A549 (cell line): Measurements from ENCODE around the gene ZSWIM3. TPM values are rescaled to one million over a fixed set of nuclear protein-coding genes. Genes with fewer than 3 reads are reported as not detected.

Experiments used
- ATAC-seq, 2 experiments: fragments of 200-7000 bp in 1 of 2; fragments of >200 bp in 1 of 2; cut with Nextera tagmentation in 1 of 2; cut with Tn5 transposase in 1 of 2; 3 replicates each; pipeline versions ENCODE4 v1.8.0 to v1.9.1; 2018 to 2020; ENCODE audit warnings: mild to moderate bottlenecking in 1 of 2, moderate library complexity in 1 of 2
- CTCF ChIA-PET: fragments of 300-600 bp; sonication (Branson Sonifier 250); formaldehyde crosslinking; extraction: SDS; loops from one replicate; lab custom pipeline; 2021; ENCODE audit warnings: antibody characterized with exemption, inconsistent platforms; lab: Yijun Ruan, JAX
- POLR2A ChIA-PET: fragments of 350-600 bp; formaldehyde crosslinking; extraction: SDS; loops from one replicate; lab custom pipeline; 2021; ENCODE audit warnings: antibody characterized with exemption, inconsistent platforms; lab: Yijun Ruan, JAX
- DNase-seq, 2 experiments: peaks; one replicate each; pipeline versions ENCODE4 v3.0.0 to v3.0.0-alpha.2; 2011 to 2016; ENCODE audit warnings: low read depth in 1 of 2, low spot score in 1 of 2
- FAIRE-seq: peaks from 2 replicates; lab custom pipeline; 2011; peaks lifted over from hg19 to GRCh38; lab: Jason Lieb, UNC
- H3K27ac ChIP-seq, 2 experiments: fragments of >200 bp; sonication (Bioruptor Twin); formaldehyde crosslinking; 3 replicates each; pipeline ENCODE4 v1.5.1; 2016 to 2017
- H3K4me1 ChIP-seq: fragments of >200 bp; sonication (Bioruptor Twin); formaldehyde crosslinking; 3 replicates; pipeline ENCODE4 v1.6.1; 2016
- H3K4me2 ChIP-seq: fragments of >200 bp; sonication (Bioruptor Twin); formaldehyde crosslinking; 3 replicates; pipeline ENCODE4 v1.6.1; 2016
- H3K4me3 ChIP-seq: fragments of >200 bp; sonication (Bioruptor Twin); formaldehyde crosslinking; 3 replicates; pipeline ENCODE4 v1.5.1; 2016
- H3K9me3 ChIP-seq: fragments of >200 bp; sonication (Bioruptor Twin); formaldehyde crosslinking; 3 replicates; pipeline ENCODE4 v1.6.1; 2016
- BCL3 ChIP-seq: fragments of >200 bp; sonication (Bioruptor Twin); formaldehyde crosslinking; IDR thresholded peaks from 3 replicates; pipeline ENCODE4 v1.6.1; 2016
- E2F6 ChIP-seq: IDR thresholded peaks from 2 replicates; pipeline ENCODE4 v1.6.1; 2012; ENCODE audit warnings: low read depth, borderline replicate concordance
- EP300 ChIP-seq, 2 experiments: fragments of >200 bp; sonication (Bioruptor Twin); formaldehyde crosslinking; IDR thresholded peaks; 2 replicates in 1 of 2; 3 replicates in 1 of 2; pipeline ENCODE4 v1.6.1; 2016 to 2017
- FOSB ChIP-seq: fragments of 250-450 bp; sonication (Bioruptor Pico); IDR thresholded peaks from 2 replicates; pipeline ENCODE4 v1.5.0; 2020; ENCODE audit warnings: mild to moderate bottlenecking, moderate library complexity
- HMGXB4 ChIP-seq: fragments of 250-450 bp; sonication (Bioruptor Pico); IDR thresholded peaks from 2 replicates; pipeline ENCODE4 v1.5.0; 2021; ENCODE audit warnings: mild to moderate bottlenecking, moderate library complexity, borderline replicate concordance
- JUN ChIP-seq, 2 experiments: fragments of >200 bp; sonication (Bioruptor Twin); formaldehyde crosslinking; IDR thresholded peaks; 2 replicates in 1 of 2; 3 replicates in 1 of 2; pipeline ENCODE4 v1.6.1; 2016 to 2017
- KDM1A ChIP-seq: fragments of 200-600 bp; sonication (generic); IDR thresholded peaks from 2 replicates; pipeline ENCODE4 v1.6.1; 2016; ENCODE audit warnings: low read depth, mild to moderate bottlenecking
- KDM5A ChIP-seq: fragments of 200-600 bp; sonication (generic); IDR thresholded peaks from 2 replicates; pipeline ENCODE4 v1.6.1; 2016; ENCODE audit warnings: antibody characterized with exemption, mild to moderate bottlenecking
- MAX ChIP-seq: IDR thresholded peaks from 2 replicates; pipeline ENCODE4 v1.6.1; 2012
- NPAS2 ChIP-seq: fragments of 250-450 bp; sonication (Bioruptor Pico); IDR thresholded peaks from 2 replicates; pipeline ENCODE4 v1.8.0; 2022; ENCODE audit warnings: mild to moderate bottlenecking, moderate library complexity, borderline replicate concordance
- NR3C1 ChIP-seq: fragments of >200 bp; sonication (Bioruptor Twin); formaldehyde crosslinking; IDR thresholded peaks from 3 replicates; pipeline ENCODE4 v1.6.1; 2017
- PHF8 ChIP-seq: fragments of 200-600 bp; sonication (generic); IDR thresholded peaks from 2 replicates; pipeline ENCODE4 v1.6.1; 2016; ENCODE audit warnings: low read depth, mild to moderate bottlenecking, antibody characterized with exemption, moderate library complexity, borderline replicate concordance
- POLR2A ChIP-seq: IDR thresholded peaks from 2 replicates; pipeline ENCODE4 v1.6.1; 2012; ENCODE audit warnings: mild to moderate bottlenecking, low read length
- REST ChIP-seq: fragments of 200-600 bp; sonication (generic); IDR thresholded peaks from 2 replicates; pipeline ENCODE4 v1.6.1; 2016; ENCODE audit warnings: antibody characterized with exemption, mild to moderate bottlenecking, moderate library complexity
- RNF2 ChIP-seq: fragments of 200-600 bp; sonication (generic); IDR thresholded peaks from 2 replicates; pipeline ENCODE4 v1.6.1; 2016; ENCODE audit warnings: low read depth, mild to moderate bottlenecking, antibody characterized with exemption, moderate library complexity, borderline replicate concordance
- SREBF2 ChIP-seq: fragments of 450-650 bp; IDR thresholded peaks from 2 replicates; pipeline ENCODE4 v1.6.1; 2014; ENCODE audit warnings: mild to moderate bottlenecking, moderate library complexity
- TFCP2L1 ChIP-seq: fragments of 250-450 bp; sonication (Bioruptor Pico); IDR thresholded peaks from 2 replicates; pipeline ENCODE4 v1.5.0; 2021; ENCODE audit warnings: mild to moderate bottlenecking
- WGBS: methylation state at CpG from one replicate; pipeline ENCODE4 v1.1.6; 2017; ENCODE audit errors: missing lambda C conversion rate; 5-methylcytosine and 5-hydroxymethylcytosine counted together
- polyA plus RNA-seq, 4 experiments: library from polyadenylated mRNA; depleted of rRNA in 3 of 4; stranded (reverse); fragments of >200 nt; fragmentation: RNase III in 1 of 4; extraction: RNeasy Plus Mini Kit Qiagen cat#74134 plus additional on column Dnase treatment in 1 of 4; gene quantifications; 2 replicates in 3 of 4; 3 replicates in 1 of 4; pipeline ENCODE4 v1.2.3, GENCODE V29; 2011 to 2017

The ZSWIM3 gene
- polyA plus RNA-seq, 2 of the 4 experiments (the other 2 are of a cell fraction) = 1.1 to 1.3 TPM

GRCh38 chr20:45833883-45834796, 23.3 kb upstream of the ZSWIM3 start:
- 43% methylated on average over 9 of the region's 71 CpGs for WGBS
- Histone ChIP-seq H3K27ac (peak overlapping the region; percentile 87 to 93), H3K4me2 (peak overlapping the region; percentile 81), H3K4me3 (peak overlapping the region; percentile 73), H3K9me3 (no peaks in the 10 kb centered on the region), H3K4me1 (peaks cover 17% of the 10 kb centered on the region; the same call in 2 of the 3 replicates)
- no peak for FAIRE-seq
- DNase-seq = peak; percentile 66 to 75
- CTCF ChIA-PET = interaction anchor here (0.7 to 2.1 kb wide), 9 partner anchors 9 to 138 kb away, joined by 3 to 8 read pairs (median 3); partner anchors contain the start of gene ZNF335
- no peak for TF ChIP-seq NPAS2 (CRISPR knock-in tag)
- peak; percentile 95 for TF ChIP-seq E2F6
- peak; percentile 81 for TF ChIP-seq MAX
- TF ChIP-seq SREBF2 = no peak
- TF ChIP-seq TFCP2L1 (CRISPR knock-in tag) = no peak
- TF ChIP-seq EP300 (IDR thresholded peaks at IDR 0.05) = no peak
- TF ChIP-seq KDM5A = no peak
- 0 out of 3 replicates have a peak, but pooled peaks have one; percentile 57 for TF ChIP-seq BCL3
- 0 out of 2 replicates have a peak, but pooled peaks have one; percentile 6 for TF ChIP-seq REST
- no peak for TF ChIP-seq HMGXB4 (CRISPR knock-in tag)
- TF ChIP-seq POLR2A = peak; percentile 68
- peak; percentile 83 for TF ChIP-seq PHF8
- peak; percentile 65 to 81; a peak in 3 of 5 replicates for TF ChIP-seq JUN (IDR thresholded peaks at IDR 0.05)
- POLR2A ChIA-PET = interaction anchor here (0.5 to 2.2 kb wide), 9 partner anchors 10 to 141 kb away, joined by 3 to 12 read pairs (median 3); partner anchors contain the start of genes CTSA, DNTTIP1, NEURL2 and PCIF1
- ATAC-seq = peak; percentile 86 to 90

- peak overlapping the region in 1 of 2 experiments; percentile 93; a peak in 2 of 6 replicates for H3K27ac ChIP-seq
- no peak for FAIRE-seq
- H3K4me1 ChIP-seq = peaks cover 17% of the 10 kb centered on the region; the same call in 2 of the 3 replicates
- ATAC-seq = no peak
- peak overlapping the region; percentile 73 for H3K4me3 ChIP-seq
- peak overlapping the region; percentile 81 for H3K4me2 ChIP-seq
- TF ChIP-seq KDM1A (no peak), E2F6 (no peak), FOSB (CRISPR knock-in tag) (no peak), NR3C1 (no peak), RNF2 (no peak)
- ChIA-PET POLR2A (interaction anchor here (1.1 to 2.2 kb wide), 6 partner anchors 9 to 100 kb away, joined by 3 to 12 read pairs (median 4); partner anchors contain the start of genes PCIF1, UBE2C and ZSWIM1), CTCF (interaction anchor here (1.1 to 2.1 kb wide), 4 partner anchors 10 to 136 kb away, joined by 3 to 8 read pairs (median 4); no protein-coding TSS in a partner anchor)
- WGBS = 93% methylated on average over 13 of the region's 14 CpGs
- no peak for DNase-seq
- H3K9me3 ChIP-seq = no peaks in the 10 kb centered on the region
These were observed 22.6 kb upstream of the ZSWIM3 start for GRCh38 chr20:45834797-45835161.
